CD4-positive, alpha-beta T cell treated with Interleukin-6 at 100 ng/mL for 8 hours (primary cell): ENCODE data around the gene KIT.
A peak's percentile ranks its signal among the peaks of the same experiment; 100 is the strongest.

Source experiments
- DNase-seq: peaks from one replicate; pipeline ENCODE4 v3.0.0-alpha.2; 2020; ENCODE audit warnings: mixed read lengths, low spot score

Gene KIT

DNA sequence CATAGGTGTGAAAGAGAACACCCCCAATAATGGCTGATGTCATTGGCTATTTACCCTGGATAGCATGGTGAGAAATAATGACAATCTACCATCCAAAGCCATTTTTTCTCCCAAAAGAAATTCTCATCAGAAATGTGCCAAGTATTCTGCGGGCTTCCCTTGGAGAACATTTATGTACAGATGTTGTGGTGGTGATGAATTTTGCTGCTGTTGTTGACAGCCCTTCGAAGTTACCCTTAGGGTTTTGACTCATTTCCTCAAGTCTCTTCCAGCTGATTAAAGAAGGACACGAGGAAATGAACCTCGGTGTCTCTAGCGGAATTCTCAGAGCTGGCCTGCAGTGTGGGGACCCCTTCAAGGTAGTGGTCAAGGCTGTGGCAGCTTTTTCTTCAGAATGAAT lies 3.4 kb downstream of the KIT start:
- no peak for DNase-seq

DNA sequence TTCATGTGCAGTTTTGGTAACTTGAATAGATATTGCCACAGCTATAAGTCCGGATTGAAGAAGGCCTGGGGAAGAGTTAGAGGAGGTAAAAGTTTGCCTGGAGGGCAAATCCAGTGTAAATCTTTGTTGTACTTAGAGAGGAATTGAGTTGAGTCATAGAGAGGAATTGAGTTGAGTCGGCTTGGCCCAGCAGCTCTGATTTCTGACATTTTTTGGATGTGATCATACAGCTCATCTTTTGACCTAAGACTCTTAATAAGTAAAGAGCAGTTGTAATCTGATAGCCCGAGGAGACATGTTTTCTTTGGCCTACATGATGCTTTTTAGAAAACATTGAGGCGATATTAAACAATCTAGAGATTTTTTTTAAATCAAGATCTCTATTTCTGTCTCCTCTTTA lies 3.9 kb downstream of the KIT start:
- DNase-seq, result no peak

DNA sequence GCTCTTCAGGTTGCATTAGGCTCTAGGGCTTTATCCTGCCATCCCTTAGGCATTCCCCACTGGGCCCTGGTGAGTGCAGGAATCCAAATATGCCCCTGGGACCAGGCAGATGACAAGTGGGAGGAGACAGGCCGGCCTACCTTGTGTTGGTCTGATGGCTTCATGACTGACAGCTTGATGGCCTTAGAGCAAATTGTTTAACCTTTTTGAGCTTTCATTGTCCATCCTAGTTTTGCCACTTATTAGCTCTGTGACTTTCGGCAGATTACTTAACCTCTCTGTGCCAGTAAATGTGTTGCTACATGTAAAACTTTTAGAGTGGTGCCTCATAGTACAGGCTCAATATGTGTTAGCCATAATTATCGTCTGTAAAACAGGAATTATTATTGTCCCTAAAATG lies 4.4 kb downstream of the KIT start:
- DNase-seq, result no peak

- DNase-seq, result no peak
Measured at GRCh38 chr4:54662901-54663585, 5.3 kb downstream of the KIT start.

- no peak for DNase-seq
Measured at GRCh38 chr4:54664400-54664799, 6.6 kb downstream of the KIT start.

DNA sequence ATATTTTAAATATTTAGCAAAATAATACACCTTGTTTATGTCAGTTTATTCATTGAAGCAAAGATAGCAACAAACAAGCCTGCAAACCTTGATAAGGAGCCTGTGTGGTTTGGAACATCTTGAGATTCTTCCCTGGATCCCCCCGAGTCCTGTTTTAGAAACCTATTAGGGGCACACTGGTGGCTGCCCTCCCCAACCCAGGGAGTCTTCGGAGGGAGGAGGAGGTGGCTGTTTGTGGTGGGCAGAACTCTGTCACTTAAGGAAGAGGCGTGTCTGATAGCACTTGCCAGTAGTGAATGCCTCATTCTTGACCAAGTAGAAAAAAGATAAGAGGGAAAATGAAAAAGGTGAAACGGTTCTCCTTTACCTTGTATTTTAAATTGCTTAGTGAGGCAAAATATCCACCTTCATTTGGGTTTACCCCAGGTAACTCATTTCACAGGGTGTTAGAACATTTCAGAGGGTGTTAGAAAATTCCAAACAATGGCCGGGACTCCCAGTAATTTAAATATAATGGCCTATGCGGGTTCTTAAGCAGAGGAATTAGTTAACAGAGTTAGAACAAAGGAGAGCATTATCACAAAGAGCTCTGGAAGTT lies 10.4 kb downstream of the KIT start:
- no peak for DNase-seq

DNA sequence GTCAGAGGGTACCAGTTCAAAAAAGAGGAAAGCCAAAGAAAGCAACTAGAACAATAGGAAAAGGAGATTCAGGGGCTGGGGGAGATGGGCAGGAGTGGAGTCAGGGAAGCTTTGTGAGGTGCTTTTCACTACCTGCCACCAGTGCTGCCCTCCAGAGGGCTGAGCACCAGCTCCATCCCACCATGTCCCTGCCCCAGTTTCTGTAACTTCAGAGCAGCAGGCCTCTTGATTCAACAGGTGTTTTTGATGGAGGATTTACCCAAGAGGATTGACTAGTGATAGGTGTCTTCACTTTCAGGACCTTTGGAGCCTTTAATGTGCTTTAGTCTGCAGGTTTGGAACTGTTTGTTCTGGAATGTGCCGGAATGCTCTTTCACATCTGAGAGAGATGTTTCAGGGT lies 12.1 kb downstream of the KIT start:
- no peak for DNase-seq

DNA sequence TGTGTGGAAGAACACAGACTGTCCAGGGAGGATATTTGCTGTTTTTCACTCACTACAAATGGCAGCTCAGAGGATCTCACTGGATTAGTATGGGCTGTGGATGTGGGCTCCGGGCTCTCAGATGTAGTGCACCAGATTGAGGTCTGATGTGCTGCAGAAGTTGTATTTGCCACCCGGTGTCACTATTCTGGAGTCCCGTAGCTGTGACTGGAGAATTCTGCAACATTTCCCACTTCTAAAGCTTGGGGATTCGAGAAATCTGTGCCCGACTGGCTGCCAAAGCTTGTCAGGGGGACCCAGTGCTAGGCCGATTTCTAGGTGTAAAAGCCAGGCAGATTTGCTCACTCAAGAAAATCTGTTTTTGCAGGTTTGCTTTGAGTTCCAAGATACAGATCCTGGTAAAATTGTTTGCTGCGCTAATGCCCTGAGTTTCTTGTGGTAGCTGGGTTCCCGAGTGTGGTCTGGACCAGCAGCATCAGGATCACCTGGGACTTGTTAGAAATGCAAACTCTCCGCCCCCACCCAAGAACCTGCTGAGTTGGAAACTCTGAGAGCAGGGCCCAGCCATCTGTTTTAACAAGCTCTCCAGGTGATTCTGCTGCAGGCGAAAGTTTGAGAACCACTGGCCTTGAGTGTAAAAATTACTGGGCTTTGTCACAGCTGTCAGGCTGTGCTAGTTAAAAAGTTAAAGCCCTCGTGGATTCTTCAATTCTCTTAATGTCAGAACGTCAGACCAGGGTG lies 18.1 kb downstream of the KIT start:
- DNase-seq, result no peak

DNA sequence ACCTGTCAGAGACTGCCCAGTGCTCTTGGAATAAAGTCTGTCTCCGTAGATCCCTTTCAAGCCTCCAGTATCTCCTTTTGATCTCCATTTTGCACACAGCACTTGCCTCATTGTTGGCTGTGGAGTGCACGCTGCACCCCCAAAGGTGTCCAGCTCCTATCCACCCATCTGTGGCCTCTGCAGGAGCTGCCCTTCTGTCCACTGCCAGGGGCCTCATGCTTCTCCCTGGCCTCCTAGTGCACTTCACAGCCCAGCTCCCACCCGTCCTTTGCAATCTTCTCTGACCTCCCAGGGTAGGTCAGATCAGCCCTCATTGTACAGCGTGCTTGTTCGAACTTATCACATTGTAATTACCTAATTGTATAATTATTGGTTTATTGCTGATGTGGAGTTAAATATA lies 18.9 kb downstream of the KIT start:
- no peak for DNase-seq

GRCh38 chr4:54677416-54677815 lies 19.7 kb downstream of the KIT start:
- no peak for DNase-seq

GRCh38 chr4:54677853-54678650 lies 20.3 kb downstream of the KIT start:
- no peak for DNase-seq

GRCh38 chr4:54678826-54679225 lies 21.1 kb downstream of the KIT start:
- DNase-seq, result no peak

GRCh38 chr4:54679813-54680212 lies 22.1 kb downstream of the KIT start:
- DNase-seq, result no peak

GRCh38 chr4:54683616-54684346 lies 26.0 kb downstream of the KIT start:
- DNase-seq, result peak; percentile 52

DNA sequence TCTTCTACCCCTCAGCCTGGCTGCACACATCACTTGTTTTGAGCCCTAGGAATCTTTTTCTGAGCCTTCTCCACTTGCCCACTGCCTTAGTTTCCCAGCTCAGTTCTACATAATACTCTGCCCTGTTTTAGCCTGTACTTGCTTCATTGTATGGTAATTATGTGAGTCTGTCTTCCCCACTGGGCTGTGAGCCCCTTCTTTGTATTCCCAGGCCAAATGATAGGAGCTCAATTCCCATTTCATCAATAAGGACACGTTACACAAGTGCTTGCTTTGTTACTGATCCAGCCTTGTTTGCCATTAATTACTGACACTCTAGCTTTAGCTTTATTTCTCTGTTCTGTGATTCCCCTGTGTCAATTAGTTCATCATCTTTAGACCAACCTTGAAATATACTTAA lies 28.1 kb downstream of the KIT start:
- no peak for DNase-seq

GRCh38 chr4:54687887-54688841 lies 30.4 kb downstream of the KIT start:
- peak; percentile 6 for DNase-seq

DNA sequence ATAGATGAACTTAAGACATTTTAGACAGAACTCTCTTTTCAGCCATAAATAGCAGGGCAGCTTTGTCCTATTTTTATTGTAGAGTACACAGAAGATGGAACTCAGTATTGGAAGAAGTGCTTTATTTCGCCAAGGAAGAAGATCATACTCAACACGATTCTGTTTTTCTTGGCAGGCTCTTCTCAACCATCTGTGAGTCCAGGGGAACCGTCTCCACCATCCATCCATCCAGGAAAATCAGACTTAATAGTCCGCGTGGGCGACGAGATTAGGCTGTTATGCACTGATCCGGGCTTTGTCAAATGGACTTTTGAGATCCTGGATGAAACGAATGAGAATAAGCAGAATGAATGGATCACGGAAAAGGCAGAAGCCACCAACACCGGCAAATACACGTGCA lies 37.6 kb downstream of the KIT start:
- DNase-seq, result no peak

GRCh38 chr4:54695788-54696187 lies 38.0 kb downstream of the KIT start:
- no peak for DNase-seq

GRCh38 chr4:54696649-54697048 lies 38.9 kb downstream of the KIT start:
- no peak for DNase-seq

- DNase-seq, result no peak
Measured at GRCh38 chr4:54700986-54701385, 43.2 kb downstream of the KIT start.

GRCh38 chr4:54703182-54703581 lies 45.4 kb downstream of the KIT start:
- no peak for DNase-seq
